HG02610 (cell line): ENCODE measurements around the gene G3BP1.
"Not testable (repeated sequence)": the region's sequence is repeated elsewhere in the genome, so short reads cannot be mapped to it uniquely, and the experiment has no call there.

ENCODE experiments used
- ATAC-seq: cut with Tn5 transposase; IDR thresholded peaks from one replicate; pipeline ENCODE4 v1.9.1; 2021; ENCODE audit warnings: mild to moderate bottlenecking, moderate library complexity; ENCODE audit not compliant: unreplicated experiment

The G3BP1 gene

DNA sequence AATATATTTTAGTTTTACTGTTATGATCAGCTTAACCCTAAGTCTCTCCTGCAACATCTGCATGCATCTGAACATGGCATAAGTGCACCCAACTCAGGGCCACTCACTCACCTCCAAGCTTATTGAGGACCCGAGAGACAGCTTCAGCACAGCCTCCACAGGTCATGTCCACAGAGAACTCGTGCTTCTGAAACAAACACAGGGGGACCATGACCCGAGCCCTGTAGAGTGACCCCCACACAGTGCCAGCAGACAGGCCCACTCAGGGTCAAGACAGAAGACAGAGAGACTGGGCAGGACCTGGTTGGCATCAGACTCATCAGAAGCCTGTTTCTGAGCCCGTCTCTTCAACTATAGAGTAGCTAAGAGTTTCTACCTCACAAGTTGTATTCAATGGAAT, 20.2 kb upstream of the G3BP1 start:
- ATAC-seq, result no peak

DNA sequence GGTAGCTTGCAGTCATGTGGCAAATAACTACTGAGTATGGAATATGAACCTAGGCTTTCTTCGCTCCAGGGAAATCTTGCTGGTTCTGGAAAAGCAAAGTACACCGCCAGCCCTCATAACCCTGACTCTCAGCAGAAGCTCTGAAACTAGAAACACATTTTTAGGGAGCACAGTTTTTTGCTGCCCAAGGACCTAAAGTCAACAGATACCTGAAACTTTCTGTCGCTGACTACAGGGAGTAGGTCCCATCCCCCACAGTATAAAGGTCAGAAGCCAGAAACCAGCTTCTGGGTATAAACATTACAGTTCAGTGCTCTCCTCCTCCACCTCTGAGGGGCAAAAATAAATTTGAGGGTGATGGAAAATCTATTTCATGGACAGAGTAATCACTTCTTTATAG, 16.4 kb upstream of the G3BP1 start:
- no peak for ATAC-seq

DNA sequence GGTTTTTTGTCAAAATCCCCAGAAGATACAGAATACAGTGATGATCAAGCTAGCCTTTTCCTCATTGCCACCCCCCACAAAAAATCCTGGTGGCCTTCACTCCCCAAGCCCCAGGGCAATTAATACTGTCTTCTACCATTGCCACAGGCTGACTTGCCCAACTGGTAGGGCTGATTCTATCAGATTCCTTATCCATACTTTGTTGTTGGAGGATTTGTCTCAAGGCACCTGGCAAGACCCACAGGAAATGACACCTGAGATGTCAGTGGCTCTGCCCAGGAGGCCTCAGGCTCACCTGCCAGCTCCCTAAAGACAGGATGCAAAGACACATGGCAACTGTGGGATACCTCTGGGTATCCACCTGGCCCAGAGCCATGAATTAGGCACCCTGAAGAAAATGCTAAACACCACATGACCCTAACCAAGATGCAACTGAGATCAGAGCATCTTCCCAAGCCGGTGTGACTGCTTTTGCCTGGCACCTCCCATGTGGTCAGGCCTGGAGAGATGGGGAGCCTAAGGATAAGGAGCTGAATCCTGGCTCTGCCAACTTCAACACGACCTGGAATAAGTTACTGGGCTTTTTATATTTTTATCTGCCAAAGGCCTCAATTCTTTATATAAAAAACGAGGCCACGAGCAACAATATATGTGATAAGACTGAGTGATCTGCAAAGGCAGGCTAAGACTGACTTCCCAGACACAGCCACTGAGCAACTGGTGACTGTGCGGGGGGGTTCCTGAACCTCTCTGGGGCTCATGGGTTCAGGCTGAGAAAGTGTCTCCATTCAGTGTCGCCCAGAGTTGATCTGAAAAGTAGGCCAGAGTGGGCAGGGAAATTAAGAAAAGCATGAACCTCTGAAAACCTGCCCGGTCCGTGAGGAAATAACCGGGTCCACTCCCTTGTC, 14.3 kb upstream of the G3BP1 start:
- ATAC-seq, result no peak

- peak; percentile 0 for ATAC-seq
Observed at GRCh38 chr5:151758141-151758429, 13.7 kb upstream of the G3BP1 start.

DNA sequence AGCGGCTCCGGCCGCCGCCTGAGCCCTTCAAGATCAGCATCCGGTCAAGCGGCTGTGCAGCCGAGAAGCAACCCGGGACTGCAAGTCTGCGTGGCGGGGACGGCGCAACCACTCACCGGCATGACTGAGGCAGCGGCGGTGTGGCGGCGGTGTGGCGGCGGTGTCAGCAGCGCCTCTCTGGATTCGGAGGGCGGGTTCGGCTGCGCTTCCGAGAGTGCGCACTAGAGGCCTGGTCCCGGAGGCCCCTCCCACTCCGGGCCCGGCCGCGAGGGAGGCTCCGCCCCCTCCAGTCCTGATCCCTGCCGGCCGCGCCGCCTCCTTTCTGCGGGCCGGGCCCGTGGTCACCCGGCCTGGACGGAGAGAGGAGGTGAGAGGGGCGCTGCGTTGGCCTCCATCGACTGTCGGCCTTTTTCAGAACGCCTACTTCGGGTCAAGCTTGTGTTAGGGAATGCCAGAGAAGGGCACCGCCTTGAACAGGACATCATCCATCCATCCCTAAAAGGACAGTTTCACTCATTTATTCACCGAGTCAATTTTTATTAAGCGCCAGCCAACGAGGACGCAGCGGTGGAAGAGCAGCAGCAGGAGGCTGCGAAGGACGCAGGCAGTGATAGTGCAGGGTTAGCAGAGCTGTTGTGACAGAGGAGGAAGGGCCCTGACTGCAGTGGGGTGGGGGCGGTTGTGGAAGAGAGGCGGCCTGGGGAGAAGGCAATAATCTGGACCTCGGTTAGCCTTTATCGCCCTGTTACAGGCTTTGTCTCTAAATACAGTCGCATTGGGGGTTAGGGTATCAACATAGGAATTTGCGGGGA, 13.1 kb upstream of the G3BP1 start, which contains the start of gene ATOX1:
ATOX1 (minus strand) TSS at position 202 of the 812 bp plus-strand sequence; CDS start at position 122, 80 bp downstream.
- ATAC-seq, result peak; percentile 97

DNA sequence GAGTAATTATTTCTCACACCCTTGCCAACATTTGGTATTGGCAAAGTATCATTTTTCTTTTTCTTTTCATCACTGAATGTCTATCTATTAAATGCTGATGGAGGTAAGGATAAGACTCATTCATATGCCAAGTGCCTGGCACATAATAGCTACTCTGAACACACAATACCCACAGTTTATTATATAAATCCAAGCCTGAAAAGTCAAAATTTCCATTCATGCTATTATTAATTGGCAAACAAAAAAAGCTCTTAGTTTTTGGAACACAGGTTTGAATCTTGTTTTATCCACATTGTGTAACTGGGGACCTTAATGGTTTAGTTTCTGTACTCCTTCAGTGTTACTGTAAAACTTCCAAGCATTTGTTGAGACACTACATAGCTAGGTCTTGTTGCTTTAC, 7.0 kb upstream of the G3BP1 start:
- no peak for ATAC-seq

DNA sequence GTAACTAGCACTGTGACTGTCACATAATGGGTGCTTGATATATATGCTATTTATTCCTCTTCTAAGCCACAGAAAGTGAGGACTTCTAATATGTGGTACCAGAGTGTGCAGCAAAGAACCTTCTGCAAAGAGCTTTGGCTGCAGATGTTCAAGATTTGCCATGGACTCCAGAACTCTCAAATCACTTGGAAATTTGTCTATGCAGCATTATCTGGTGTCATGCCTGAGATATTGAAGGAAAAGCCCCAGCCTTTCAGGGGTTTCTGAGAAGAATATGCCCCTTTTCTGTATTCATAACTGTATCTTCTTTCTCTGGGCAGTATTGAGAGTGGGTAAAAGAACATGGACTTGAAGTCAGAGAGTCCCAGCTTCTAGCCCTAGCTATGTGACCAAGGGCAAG, 4.8 kb upstream of the G3BP1 start:
- no peak for ATAC-seq

GRCh38 chr5:151770383-151771258, 1.1 kb upstream of the G3BP1 start:
- peak; percentile 30 for ATAC-seq

GRCh38 chr5:151772029-151772845, 483 bp downstream of the G3BP1 start:
- ATAC-seq, result no peak

- no peak for ATAC-seq
Observed at GRCh38 chr5:151772846-151773561, 1.2 kb downstream of the G3BP1 start.

- ATAC-seq, result no peak
Observed at GRCh38 chr5:151773951-151774350, 2.2 kb downstream of the G3BP1 start.

- no peak for ATAC-seq
Observed at GRCh38 chr5:151775025-151775606, 3.4 kb downstream of the G3BP1 start.

- ATAC-seq, result peak; percentile 71
Observed at GRCh38 chr5:151779531-151780125, 7.9 kb downstream of the G3BP1 start.

- ATAC-seq, result no peak
Observed at GRCh38 chr5:151780348-151780747, 8.6 kb downstream of the G3BP1 start.

- ATAC-seq, result no peak
Observed at GRCh38 chr5:151781201-151781600, 9.4 kb downstream of the G3BP1 start.

GRCh38 chr5:151783664-151784063, 11.9 kb downstream of the G3BP1 start:
- ATAC-seq, result not testable (repeated sequence)

GRCh38 chr5:151784141-151784540, 12.4 kb downstream of the G3BP1 start:
- ATAC-seq, result no peak

DNA sequence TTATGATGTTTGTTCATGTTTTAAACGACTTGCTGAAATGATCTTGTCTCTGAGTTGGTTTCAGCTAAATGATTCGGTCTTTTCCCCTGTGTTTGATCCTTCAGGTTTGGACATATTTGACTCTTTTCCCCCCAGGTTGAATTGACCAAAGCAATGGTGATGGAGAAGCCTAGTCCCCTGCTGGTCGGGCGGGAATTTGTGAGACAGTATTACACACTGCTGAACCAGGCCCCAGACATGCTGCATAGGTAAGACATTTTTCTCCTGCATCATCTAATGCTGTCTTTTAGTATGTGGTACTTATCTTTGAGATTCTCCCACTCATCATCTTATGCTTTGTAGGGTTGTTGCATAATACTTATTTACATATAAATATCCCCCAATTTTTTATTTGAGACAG, 14.7 kb downstream of the G3BP1 start:
- no peak for ATAC-seq

- no peak for ATAC-seq
Observed at GRCh38 chr5:151787817-151788216, 16.1 kb downstream of the G3BP1 start.
